A673 (cell line): ENCODE measurements around the gene NAV2.

ENCODE experiments used
- EZH2 ChIP-seq: fragments of 200-600 bp; sonication (generic); IDR thresholded peaks from 2 replicates; pipeline ENCODE4 v1.6.1; 2017; ENCODE audit warnings: borderline replicate concordance, low read depth, mild to moderate bottlenecking, mixed read lengths, antibody characterized with exemption, low read length; ENCODE audit not compliant: poor library complexity, severe bottlenecking
- TF ChIP-seq, protein P1 (sequence below): fragments of 300-800, 200-600 bp; sonication (generic); conservative IDR thresholded peaks from 2 replicates; pipeline ENCODE4 v1.5.1; 2017; ENCODE audit warnings: low read depth, mild to moderate bottlenecking, antibody characterized with exemption, low read length, moderate library complexity, mixed read lengths

- TF ChIP-seq, protein P1, sequence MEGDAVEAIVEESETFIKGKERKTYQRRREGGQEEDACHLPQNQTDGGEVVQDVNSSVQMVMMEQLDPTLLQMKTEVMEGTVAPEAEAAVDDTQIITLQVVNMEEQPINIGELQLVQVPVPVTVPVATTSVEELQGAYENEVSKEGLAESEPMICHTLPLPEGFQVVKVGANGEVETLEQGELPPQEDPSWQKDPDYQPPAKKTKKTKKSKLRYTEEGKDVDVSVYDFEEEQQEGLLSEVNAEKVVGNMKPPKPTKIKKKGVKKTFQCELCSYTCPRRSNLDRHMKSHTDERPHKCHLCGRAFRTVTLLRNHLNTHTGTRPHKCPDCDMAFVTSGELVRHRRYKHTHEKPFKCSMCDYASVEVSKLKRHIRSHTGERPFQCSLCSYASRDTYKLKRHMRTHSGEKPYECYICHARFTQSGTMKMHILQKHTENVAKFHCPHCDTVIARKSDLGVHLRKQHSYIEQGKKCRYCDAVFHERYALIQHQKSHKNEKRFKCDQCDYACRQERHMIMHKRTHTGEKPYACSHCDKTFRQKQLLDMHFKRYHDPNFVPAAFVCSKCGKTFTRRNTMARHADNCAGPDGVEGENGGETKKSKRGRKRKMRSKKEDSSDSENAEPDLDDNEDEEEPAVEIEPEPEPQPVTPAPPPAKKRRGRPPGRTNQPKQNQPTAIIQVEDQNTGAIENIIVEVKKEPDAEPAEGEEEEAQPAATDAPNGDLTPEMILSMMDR: no peak
- TF ChIP-seq EZH2: no peak
Observed at GRCh38 chr11:19771463-19771862, 58.8 kb downstream of the NAV2 start.
